KMS-11 (cell line): ENCODE measurements around the gene TTC14.
A peak's percentile ranks its signal among the peaks of the same experiment; 100 is the strongest.

ENCODE experiments used
- H2AFZ ChIP-seq: fragments of 200-600 bp; sonication (generic); 2 replicates; pipeline ENCODE4 v1.6.1; 2016; ENCODE audit warnings: antibody characterized with exemption, mixed run types, low read depth
- H3K27ac ChIP-seq: fragments of 200-600 bp; sonication (generic); 2 replicates; pipeline ENCODE4 v1.6.1; 2016; ENCODE audit warnings: mild to moderate bottlenecking, mixed run types
- H3K27me3 ChIP-seq: fragments of 200-600 bp; sonication (generic); 2 replicates; pipeline ENCODE4 v1.6.1; 2017; ENCODE audit warnings: mild to moderate bottlenecking, low read depth, mixed run types, moderate library complexity; ENCODE audit not compliant: insufficient read depth
- H3K36me3 ChIP-seq: fragments of 200-600 bp; sonication (generic); 2 replicates; pipeline ENCODE4 v1.6.1; 2017; ENCODE audit warnings: mild to moderate bottlenecking, mixed run types; ENCODE audit not compliant: insufficient read depth
- H3K4me1 ChIP-seq: fragments of 200-600 bp; sonication (generic); 2 replicates; pipeline ENCODE4 v1.6.1; 2016; ENCODE audit warnings: mild to moderate bottlenecking, low read depth, mixed run types; ENCODE audit not compliant: poor library complexity, severe bottlenecking
- H3K4me2 ChIP-seq: fragments of 200-600 bp; sonication (generic); 2 replicates; pipeline ENCODE4 v1.7.0; 2016; ENCODE audit warnings: mild to moderate bottlenecking, mixed run types
- H3K4me3 ChIP-seq: fragments of 200-600 bp; sonication (generic); IDR thresholded peaks from 2 replicates; pipeline ENCODE4 v1.6.1; 2017; ENCODE audit warnings: low read depth, low read length, mixed read lengths; ENCODE audit not compliant: insufficient read depth
- H3K79me2 ChIP-seq: fragments of 200-600 bp; sonication (generic); 2 replicates; pipeline ENCODE4 v1.6.1; 2016; ENCODE audit warnings: low read depth, mixed run types; ENCODE audit not compliant: insufficient read depth
- H3K9ac ChIP-seq: fragments of 200-600 bp; sonication (generic); 2 replicates; pipeline ENCODE4 v1.6.1; 2016; ENCODE audit warnings: mild to moderate bottlenecking, mixed run types
- H4K20me1 ChIP-seq: fragments of 200-600 bp; sonication (generic); 2 replicates; pipeline ENCODE4 v1.6.1; 2016; ENCODE audit warnings: mild to moderate bottlenecking, mixed run types; ENCODE audit not compliant: insufficient read depth
- TF ChIP-seq, protein P1 (sequence below): fragments of 200-600 bp; sonication (generic); conservative IDR thresholded peaks from 2 replicates; pipeline ENCODE4 v1.6.1; 2017; ENCODE audit warnings: low read depth, mild to moderate bottlenecking, antibody characterized with exemption, low read length, moderate library complexity, mixed read lengths

TTC14 gene

DNA sequence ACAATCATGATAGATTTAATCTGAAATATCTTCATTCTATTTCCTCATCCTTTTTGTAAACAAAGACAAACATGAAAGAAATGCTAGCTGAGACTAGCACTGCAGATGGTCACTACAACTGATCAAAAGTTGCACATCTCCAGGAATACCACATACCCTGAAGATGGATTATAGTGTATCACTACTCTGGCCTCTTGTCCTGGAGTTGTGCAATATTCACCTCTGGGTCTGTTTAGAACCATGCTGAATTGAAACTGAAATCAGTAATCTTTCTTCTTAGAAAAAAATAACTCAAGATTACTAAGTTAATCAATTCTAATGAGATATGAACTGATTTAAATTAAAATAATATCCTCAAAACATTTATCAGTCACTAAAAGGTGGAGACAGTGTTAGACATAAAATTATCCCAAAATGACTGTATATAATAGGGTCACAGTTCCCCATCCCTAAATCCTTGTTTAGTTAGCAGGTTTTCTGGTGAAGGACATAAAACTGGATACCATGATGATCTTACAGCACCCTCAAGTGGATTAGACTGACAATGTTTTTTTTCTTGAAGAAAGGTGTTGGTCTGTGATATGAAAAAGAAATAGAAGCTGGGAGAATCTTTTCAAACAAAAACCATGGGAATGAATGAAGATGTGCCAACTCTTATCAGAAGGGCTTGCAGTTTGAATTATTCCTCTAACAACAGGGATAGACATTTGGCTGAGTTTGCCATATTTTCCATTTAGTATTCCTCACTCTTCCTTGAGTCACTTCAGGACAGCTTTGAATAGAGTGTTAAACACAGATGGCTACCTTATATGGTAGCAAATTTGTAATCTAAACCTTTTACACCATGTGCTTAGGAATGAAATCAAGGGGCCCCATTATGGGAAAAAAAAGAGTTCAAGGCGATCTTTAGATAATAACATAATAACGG lies 7.1 kb upstream of the TTC14 start:
- Histone ChIP-seq H3K36me3 (no peaks in the 10 kb centered on the region), H2AFZ (no peak overlapping the region), H3K79me2 (no peaks in the 10 kb centered on the region), H3K9ac (no peak overlapping the region), H3K27me3 (no peaks in the 10 kb centered on the region), H3K4me1 (peaks cover 4% of the 10 kb centered on the region), H3K4me2 (no peak overlapping the region), H3K27ac (no peak overlapping the region), H4K20me1 (no peaks in the 10 kb centered on the region), H3K4me3 (no peak overlapping the region)
- TF ChIP-seq, protein P1, sequence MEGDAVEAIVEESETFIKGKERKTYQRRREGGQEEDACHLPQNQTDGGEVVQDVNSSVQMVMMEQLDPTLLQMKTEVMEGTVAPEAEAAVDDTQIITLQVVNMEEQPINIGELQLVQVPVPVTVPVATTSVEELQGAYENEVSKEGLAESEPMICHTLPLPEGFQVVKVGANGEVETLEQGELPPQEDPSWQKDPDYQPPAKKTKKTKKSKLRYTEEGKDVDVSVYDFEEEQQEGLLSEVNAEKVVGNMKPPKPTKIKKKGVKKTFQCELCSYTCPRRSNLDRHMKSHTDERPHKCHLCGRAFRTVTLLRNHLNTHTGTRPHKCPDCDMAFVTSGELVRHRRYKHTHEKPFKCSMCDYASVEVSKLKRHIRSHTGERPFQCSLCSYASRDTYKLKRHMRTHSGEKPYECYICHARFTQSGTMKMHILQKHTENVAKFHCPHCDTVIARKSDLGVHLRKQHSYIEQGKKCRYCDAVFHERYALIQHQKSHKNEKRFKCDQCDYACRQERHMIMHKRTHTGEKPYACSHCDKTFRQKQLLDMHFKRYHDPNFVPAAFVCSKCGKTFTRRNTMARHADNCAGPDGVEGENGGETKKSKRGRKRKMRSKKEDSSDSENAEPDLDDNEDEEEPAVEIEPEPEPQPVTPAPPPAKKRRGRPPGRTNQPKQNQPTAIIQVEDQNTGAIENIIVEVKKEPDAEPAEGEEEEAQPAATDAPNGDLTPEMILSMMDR, result peak; percentile 45

DNA sequence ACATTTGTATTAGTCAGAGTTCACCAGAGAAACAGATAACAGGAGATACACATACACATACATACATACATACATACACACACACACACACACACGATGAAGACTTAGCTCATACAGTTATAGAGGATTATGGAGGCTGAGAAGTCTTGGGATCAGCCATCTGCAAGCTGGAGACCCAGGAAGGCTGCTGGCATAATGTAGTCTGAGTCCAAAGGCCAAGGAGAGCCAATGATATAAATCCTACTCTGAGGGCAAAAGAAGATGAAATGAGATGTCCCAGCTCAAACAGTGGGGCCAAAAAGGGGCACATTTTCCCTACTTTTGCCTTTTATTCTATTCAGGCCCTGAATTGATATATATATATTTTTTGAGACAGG lies 6.4 kb upstream of the TTC14 start:
- H3K79me2 ChIP-seq, result no peaks in the 10 kb centered on the region
- H3K36me3 ChIP-seq, result no peaks in the 10 kb centered on the region
- H3K4me1 ChIP-seq, result peaks cover 4% of the 10 kb centered on the region
- TF ChIP-seq, protein P1, result no peak
- no peak overlapping the region for H3K4me2 ChIP-seq
- H3K27ac ChIP-seq, result no peak overlapping the region
- H4K20me1 ChIP-seq, result no peaks in the 10 kb centered on the region
- no peak overlapping the region for H2AFZ ChIP-seq
- no peak overlapping the region for H3K4me3 ChIP-seq
- no peaks in the 10 kb centered on the region for H3K27me3 ChIP-seq
- no peak overlapping the region for H3K9ac ChIP-seq

DNA sequence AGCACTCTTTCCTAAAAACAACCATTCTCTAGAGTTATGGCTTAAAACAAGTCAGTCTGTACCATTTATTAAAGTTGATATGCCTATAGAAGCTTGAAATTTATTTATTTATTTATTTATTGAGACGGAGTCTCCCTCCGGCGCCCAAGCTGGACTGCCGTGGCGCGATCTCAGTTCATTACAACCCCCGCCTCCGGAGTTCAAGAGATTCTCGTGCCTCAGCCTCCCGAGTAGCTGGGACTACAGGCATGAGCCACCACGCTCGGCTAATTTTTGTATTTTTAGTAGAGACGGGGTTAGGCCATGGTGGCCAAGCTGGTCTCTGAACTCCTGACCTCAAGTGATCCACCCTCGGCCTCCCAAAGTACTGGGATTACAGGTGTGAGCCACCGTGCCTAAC lies 1.5 kb upstream of the TTC14 start:
- TF ChIP-seq, protein P1, result no peak

DNA sequence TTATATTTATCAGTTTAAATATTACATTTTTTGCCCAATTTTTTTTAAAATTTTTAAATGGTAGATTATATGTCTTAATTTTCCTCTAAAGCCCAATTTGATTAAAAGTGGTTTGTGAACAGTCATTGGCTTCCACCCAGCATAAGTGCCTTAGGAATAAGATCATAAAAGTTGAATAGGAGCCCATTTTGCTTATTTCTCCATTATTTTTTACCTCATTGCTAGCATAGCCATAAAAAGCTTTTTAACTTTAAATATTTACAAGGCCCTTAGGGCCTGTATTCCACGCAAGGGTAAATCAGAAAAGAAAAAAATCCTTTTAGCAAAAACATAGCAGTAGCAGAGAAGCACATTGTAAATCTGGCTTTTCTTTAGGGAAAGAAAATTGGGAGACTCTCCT lies 9.0 kb downstream of the TTC14 start:
- Histone ChIP-seq H3K4me3 (no peak overlapping the region), H3K9ac (no peak overlapping the region)

More for the DNA sequence above, 1.5 kb upstream of the TTC14 start:
- no peak overlapping the region for H3K9ac ChIP-seq
- no peak overlapping the region for H2AFZ ChIP-seq
- H3K79me2 ChIP-seq, result peaks cover 25% of the 10 kb centered on the region
- H3K4me3 ChIP-seq, result no peak overlapping the region
- peaks cover 10% of the 10 kb centered on the region for H3K4me1 ChIP-seq
- peaks cover 5% of the 10 kb centered on the region; the same call in 1 of the 2 replicates for H3K36me3 ChIP-seq
- no peak overlapping the region for H3K27ac ChIP-seq
- H3K4me2 ChIP-seq, result no peak overlapping the region
- H3K27me3 ChIP-seq, result no peaks in the 10 kb centered on the region
- H4K20me1 ChIP-seq, result no peaks in the 10 kb centered on the region

More for the DNA sequence above, 9.0 kb downstream of the TTC14 start:
- Histone ChIP-seq H3K4me1 (no peaks in the 10 kb centered on the region), H4K20me1 (no peaks in the 10 kb centered on the region; the same call in 1 of the 2 replicates), H3K79me2 (no peaks in the 10 kb centered on the region), H3K27ac (no peak overlapping the region), H2AFZ (no peak overlapping the region), H3K27me3 (no peaks in the 10 kb centered on the region), H3K36me3 (peaks cover 13% of the 10 kb centered on the region; the same call in 1 of the 2 replicates), H3K4me2 (no peak overlapping the region)
- TF ChIP-seq, protein P1, result no peak
